Transverse colon (tissue), 4 donors: Measurements from ENCODE around the gene SHLD1. TPM values are rescaled to one million over a fixed set of nuclear protein-coding genes. Genes with fewer than 3 reads are reported as not detected.

Experiments used
- DNase-seq: peaks from one replicate; pipeline ENCODE4 v3.0.0-alpha.2; 2019
- H3K27ac ChIP-seq, 4 donors: fragments of 200-600 bp; sonication (generic); 2 replicates each; pipeline ENCODE4 v1.5.1; 2016 to 2018; ENCODE audit warnings: inconsistent platforms in 4 of 4
- H3K27me3 ChIP-seq: fragments of 200-600 bp; sonication (generic); 2 replicates; pipeline ENCODE4 v1.5.1; 2017; ENCODE audit warnings: inconsistent platforms
- H3K36me3 ChIP-seq, 4 donors: fragments of 200-600 bp; sonication (generic); 2 replicates each; pipeline ENCODE4 v1.5.1; 2017 to 2019; ENCODE audit warnings: inconsistent platforms in 4 of 4
- H3K4me1 ChIP-seq, 4 donors: fragments of 200-600 bp; sonication (generic); 2 replicates each; pipeline ENCODE4 v1.5.1; 2017 to 2020; ENCODE audit warnings: inconsistent platforms in 4 of 4
- H3K4me3 ChIP-seq, 4 donors: fragments of 200-600 bp; sonication (generic); 1 replicate in 1 of 4; 2 replicates in 3 of 4; pipeline versions ENCODE4 v1.5.1 to v1.6.1; 2017 to 2019; ENCODE audit warnings: inconsistent platforms in 4 of 4
- H3K9me3 ChIP-seq, 2 donors: fragments of 200-600 bp; sonication (generic); 2 replicates each; pipeline ENCODE4 v1.5.1; 2017 to 2019; ENCODE audit warnings: inconsistent platforms in 2 of 2
- EP300 ChIP-seq: sonication (generic); formaldehyde crosslinking; IDR thresholded peaks from one replicate; pipeline ENCODE4 v1.6.1; 2017; ENCODE audit warnings: antibody characterized with exemption, low read depth
- POLR2A ChIP-seq: fragments of 450-650 bp; IDR thresholded peaks from one replicate; pipeline ENCODE4 v1.6.1; 2016; ENCODE audit warnings: antibody characterized with exemption, mild to moderate bottlenecking, moderate library complexity
- POLR2AphosphoS5 ChIP-seq, 3 donors: sonication (generic); formaldehyde crosslinking; IDR thresholded peaks; one replicate each; pipeline ENCODE4 v1.6.1; 2016; ENCODE audit warnings: antibody characterized with exemption in 3 of 3
- WGBS, 2 donors: methylation state at CpG; one replicate each; pipeline ENCODE4 v1.1.5; 2018; ENCODE audit warnings: low coverage in 1 of 2; 5-methylcytosine and 5-hydroxymethylcytosine counted together
- in situ Hi-C, 4 donors: fragments of 200-750 bp; cut with MboI; loops; one replicate each; pipeline versions ENCODE4 v1.15.0 to v1.15.1; 2017; ENCODE audit warnings: low sequenced_read_pairs in 3 of 4, low pct_ligation_motif_present in 1 of 4, low pct_unique_long_range_greater_than_20kb in 1 of 4
- intact Hi-C: fragments of 100-400 bp; cut with DNase I; formaldehyde crosslinking; loops from one replicate; pipeline ENCODE4 v1.15.1; 2023; ENCODE audit warnings: low total_unique reads
- total RNA-seq, 4 donors: library from RNA; depleted of rRNA; stranded (reverse); fragments of >200 nt; gene quantifications; one replicate each; pipeline ENCODE4 v1.1.0, GENCODE V29; 2016
- TF ChIP-seq, protein P1 (sequence below), 5 experiments: fragments of 200-600 bp in 3 of 5; fragments of 450-650 bp in 2 of 5; sonication (generic) in 3 of 5; IDR thresholded peaks; 1 replicate in 2 of 5; 2 replicates in 3 of 5; pipeline ENCODE4 v1.5.1; 2016 to 2017; ENCODE audit warnings: antibody characterized with exemption in 5 of 5, inconsistent platforms in 3 of 5, mild to moderate bottlenecking in 2 of 5, moderate library complexity in 1 of 5

SHLD1 gene
- total RNA-seq, 4 donors from 2014 or later, result 3.0 to 43.8 (median 6.8) TPM; not detected in 1

DNA sequence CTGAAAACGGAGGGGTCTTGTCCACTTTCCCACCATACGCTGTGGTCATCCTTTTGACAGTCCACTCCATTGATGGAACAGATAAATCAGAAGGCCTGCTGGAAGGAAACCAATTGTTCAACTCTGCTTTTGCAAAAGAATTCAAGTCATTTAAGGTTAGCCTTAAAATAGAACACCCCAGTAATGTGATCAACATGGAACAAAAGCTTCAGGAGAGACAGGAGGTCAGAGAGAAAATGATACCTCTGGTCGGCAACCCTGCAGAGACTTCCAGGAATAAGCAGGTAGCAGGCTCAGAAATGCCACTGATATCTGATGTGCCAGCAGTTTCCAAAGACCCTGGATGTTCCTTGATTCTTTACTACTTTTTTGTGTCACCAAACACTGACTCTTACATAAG lies 39.6 kb upstream of the SHLD1 start:
- no peak for DNase-seq
- TF ChIP-seq POLR2A, result no peak
- H3K36me3 ChIP-seq, result no peaks in the 10 kb centered on the region
- 59 to 78% methylated on average over 3 of the region's 3 CpGs for WGBS, 2 donors
- intact Hi-C loops (no loop called here), in situ Hi-C loops (no loop called here)
- no peak overlapping the region for H3K4me3 ChIP-seq
- H3K27me3 ChIP-seq, result no peaks in the 10 kb centered on the region
- no peaks in the 10 kb centered on the region for H3K4me1 ChIP-seq
- no peak overlapping the region for H3K27ac ChIP-seq
- peaks cover 0 to 4% of the 10 kb centered on the region in 2 donors for H3K9me3 ChIP-seq

DNA sequence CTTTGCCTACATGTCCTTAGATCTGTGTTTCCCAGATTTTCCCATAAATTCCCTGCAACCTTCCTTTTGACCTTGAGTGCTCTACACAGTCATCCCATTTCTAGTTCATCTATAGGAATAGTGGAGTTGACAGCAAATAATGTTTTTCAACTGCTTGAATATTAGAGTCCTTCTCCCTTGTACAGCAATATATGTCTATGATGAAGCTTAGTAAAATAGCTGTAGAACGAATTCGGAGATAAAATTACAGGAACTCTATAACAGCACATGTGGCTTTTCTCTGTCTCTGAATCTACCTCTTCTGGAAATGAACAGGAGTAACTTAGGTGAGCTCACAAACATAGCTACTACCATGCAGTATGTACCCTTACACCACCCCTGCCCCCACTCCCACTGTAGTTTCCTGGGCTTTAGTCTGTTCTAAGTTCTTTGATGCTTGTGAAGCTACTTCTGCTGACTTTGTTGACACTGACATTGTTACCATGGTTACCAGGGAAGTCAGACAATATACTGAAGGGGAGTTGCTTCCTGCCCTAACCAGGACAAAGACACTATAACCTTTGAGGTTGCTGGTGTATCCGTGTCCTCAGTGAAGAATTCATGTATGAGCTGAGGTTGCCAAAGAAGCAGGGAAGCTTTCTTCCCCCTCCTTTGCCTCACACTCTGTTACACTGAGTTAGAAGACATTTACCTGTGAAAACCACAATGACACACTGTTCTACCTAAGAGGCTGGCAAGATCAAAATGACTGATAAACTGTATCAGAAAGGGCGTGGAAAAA lies 35.8 kb upstream of the SHLD1 start:
- H3K9me3 ChIP-seq, result peaks cover 0 to 6% of the 10 kb centered on the region in 2 donors
- intact Hi-C loops (no loop called here), in situ Hi-C loops (no loop called here)
- TF ChIP-seq POLR2A (no peak), EP300 (no peak), POLR2AphosphoS5 (IDR thresholded peaks at IDR 0.05) (no peak)
- TF ChIP-seq, protein P1, sequence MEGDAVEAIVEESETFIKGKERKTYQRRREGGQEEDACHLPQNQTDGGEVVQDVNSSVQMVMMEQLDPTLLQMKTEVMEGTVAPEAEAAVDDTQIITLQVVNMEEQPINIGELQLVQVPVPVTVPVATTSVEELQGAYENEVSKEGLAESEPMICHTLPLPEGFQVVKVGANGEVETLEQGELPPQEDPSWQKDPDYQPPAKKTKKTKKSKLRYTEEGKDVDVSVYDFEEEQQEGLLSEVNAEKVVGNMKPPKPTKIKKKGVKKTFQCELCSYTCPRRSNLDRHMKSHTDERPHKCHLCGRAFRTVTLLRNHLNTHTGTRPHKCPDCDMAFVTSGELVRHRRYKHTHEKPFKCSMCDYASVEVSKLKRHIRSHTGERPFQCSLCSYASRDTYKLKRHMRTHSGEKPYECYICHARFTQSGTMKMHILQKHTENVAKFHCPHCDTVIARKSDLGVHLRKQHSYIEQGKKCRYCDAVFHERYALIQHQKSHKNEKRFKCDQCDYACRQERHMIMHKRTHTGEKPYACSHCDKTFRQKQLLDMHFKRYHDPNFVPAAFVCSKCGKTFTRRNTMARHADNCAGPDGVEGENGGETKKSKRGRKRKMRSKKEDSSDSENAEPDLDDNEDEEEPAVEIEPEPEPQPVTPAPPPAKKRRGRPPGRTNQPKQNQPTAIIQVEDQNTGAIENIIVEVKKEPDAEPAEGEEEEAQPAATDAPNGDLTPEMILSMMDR (IDR thresholded peaks at IDR 0.05), result no peak
- no peaks in the 10 kb centered on the region for H3K27me3 ChIP-seq
- no peak overlapping the region for H3K27ac ChIP-seq
- H3K4me1 ChIP-seq, result no peaks in the 10 kb centered on the region
- DNase-seq, result no peak
- WGBS, 2 donors, result 56 to 67% methylated on average over 2 to 4 of the region's 4 CpGs
- H3K36me3 ChIP-seq, result no peaks in the 10 kb centered on the region
- H3K4me3 ChIP-seq, result no peak overlapping the region

DNA sequence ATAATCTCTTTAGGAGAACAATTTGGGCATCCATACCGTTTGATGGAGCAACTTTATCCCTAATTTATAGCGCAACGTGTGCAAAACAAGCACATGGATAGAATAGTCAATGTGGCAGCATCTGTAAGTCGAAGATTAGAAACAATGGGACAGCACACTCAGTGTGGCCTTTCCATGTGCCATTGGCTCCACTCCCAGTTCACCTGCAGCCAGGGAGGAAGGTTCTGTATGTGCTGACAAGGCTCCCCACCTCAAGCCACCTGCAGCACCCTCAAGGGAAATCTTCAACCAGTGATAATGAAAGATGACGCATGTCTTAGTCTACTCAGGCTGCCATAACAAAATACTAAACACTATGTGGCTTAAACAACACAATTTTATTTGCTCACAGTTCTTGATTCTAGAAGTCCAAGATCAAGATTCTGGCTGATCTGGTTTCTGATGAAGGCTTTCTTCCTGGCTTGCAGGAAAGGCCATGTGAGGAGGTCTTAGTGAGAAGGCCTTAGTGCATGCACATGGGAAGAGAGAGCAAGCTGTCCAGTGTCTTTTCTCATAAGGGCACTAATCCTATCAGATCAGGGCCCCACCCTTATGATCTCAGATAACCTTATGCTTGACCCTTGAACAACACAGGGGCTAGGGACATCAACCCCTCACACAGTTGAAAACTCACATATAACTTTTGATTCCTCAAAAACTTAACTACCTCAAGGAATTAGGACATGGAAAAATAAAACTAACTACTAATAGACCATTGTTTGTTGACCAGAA lies 34.9 kb upstream of the SHLD1 start:
- intact Hi-C loops (no loop called here), in situ Hi-C loops (no loop called here)
- 82 to 89% methylated on average over 3 to 5 of the region's 5 CpGs for WGBS, 2 donors
- Histone ChIP-seq H3K4me1 (no peaks in the 10 kb centered on the region), H3K27ac (no peak overlapping the region), H3K4me3 (no peak overlapping the region), H3K27me3 (no peaks in the 10 kb centered on the region), H3K9me3 (peaks cover 0 to 6% of the 10 kb centered on the region in 2 donors), H3K36me3 (no peaks in the 10 kb centered on the region)
- TF ChIP-seq, protein P1 (IDR thresholded peaks at IDR 0.05), result no peak
- TF ChIP-seq EP300, result no peak
- TF ChIP-seq POLR2AphosphoS5 (IDR thresholded peaks at IDR 0.05), result no peak
- TF ChIP-seq POLR2A, result no peak
- DNase-seq, result no peak

DNA sequence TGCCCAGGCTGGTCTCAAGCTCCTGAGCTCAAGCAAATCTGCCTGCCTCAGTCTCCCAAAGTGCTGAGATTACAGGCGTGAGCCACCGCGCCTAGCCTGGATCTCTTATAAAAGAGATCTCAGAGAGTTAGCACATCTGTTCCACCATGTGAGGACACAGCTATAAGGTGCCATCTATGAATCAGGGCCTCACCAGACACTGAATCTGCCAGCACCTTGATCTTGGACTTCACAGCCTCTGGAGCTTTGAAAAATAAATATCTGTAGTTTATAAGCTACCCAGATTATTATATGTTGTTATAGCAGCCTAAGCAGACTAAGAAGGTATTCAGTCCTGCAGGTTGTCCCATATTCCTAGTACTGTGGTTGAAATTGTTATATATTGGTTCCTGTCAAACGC lies 33.2 kb upstream of the SHLD1 start:
- Histone ChIP-seq H3K27ac (no peak overlapping the region), H3K36me3 (no peaks in the 10 kb centered on the region), H3K4me1 (no peaks in the 10 kb centered on the region), H3K27me3 (no peaks in the 10 kb centered on the region), H3K9me3 (peaks cover 0 to 6% of the 10 kb centered on the region in 2 donors), H3K4me3 (no peak overlapping the region)
- intact Hi-C loops (no loop called here), in situ Hi-C loops (no loop called here)
- WGBS, 2 donors, result 94% methylated on average over 4 of the region's 4 CpGs; no CpG with 5 or more reads in 1 of the 2 donors
- no peak for TF ChIP-seq POLR2AphosphoS5 (IDR thresholded peaks at IDR 0.05)
- no peak for DNase-seq

DNA sequence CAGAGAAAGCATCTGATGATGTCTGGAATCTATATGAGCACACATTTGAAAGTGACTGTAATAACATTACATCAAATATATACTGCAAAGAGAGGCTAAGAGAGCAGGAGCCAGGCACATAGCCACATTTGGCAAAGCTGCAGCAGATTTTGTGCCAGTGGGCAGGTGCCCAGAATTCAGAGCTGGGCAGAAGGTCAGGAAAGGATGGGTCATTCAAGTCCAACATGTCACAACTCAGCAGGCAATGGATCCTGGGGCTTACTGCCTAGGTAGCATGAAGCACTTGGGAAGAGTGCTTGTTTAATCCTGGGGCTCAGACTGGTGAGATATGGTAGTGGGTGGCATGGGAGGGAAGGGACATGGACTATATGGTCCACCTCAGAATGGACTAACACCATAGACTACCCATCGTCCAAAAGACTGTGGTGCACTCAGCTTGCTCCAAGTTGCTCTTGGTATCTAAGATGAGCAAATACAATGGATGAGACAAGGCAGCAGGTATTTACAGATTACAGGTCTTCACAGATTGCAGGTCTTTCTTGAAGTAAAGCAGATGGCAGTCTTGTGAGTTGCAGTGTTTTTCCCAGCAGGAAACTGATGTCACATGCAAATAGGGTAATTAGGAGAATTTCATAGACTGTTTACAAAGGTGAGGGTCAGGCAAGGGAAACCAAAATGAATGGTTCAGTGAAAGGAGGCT lies 31.2 kb upstream of the SHLD1 start:
- peaks cover 0 to 6% of the 10 kb centered on the region in 2 donors for H3K9me3 ChIP-seq
- DNase-seq, result no peak
- no peaks in the 10 kb centered on the region for H3K27me3 ChIP-seq
- no peaks in the 10 kb centered on the region for H3K4me1 ChIP-seq
- no peak overlapping the region for H3K4me3 ChIP-seq
- no peak overlapping the region for H3K27ac ChIP-seq
- in situ Hi-C loops (no loop called here), intact Hi-C loops (no loop called here)
- TF ChIP-seq, protein P1 (IDR thresholded peaks at IDR 0.05), result no peak
- TF ChIP-seq EP300, result no peak
- TF ChIP-seq POLR2A, result no peak
- TF ChIP-seq POLR2AphosphoS5 (IDR thresholded peaks at IDR 0.05), result no peak
- 94% methylated on average over 1 of the region's 1 CpG; no CpG with 5 or more reads in 1 of the 2 donors for WGBS, 2 donors
- no peaks in the 10 kb centered on the region for H3K36me3 ChIP-seq
